Cortex of kidney (tissue), 1 donor: ENCODE results near the gene C2orf69.

Experiments used
- DNase-seq: peaks from one replicate; lab custom pipeline; 2025; lab: John Stamatoyannopoulos, UW

C2orf69 gene

DNA sequence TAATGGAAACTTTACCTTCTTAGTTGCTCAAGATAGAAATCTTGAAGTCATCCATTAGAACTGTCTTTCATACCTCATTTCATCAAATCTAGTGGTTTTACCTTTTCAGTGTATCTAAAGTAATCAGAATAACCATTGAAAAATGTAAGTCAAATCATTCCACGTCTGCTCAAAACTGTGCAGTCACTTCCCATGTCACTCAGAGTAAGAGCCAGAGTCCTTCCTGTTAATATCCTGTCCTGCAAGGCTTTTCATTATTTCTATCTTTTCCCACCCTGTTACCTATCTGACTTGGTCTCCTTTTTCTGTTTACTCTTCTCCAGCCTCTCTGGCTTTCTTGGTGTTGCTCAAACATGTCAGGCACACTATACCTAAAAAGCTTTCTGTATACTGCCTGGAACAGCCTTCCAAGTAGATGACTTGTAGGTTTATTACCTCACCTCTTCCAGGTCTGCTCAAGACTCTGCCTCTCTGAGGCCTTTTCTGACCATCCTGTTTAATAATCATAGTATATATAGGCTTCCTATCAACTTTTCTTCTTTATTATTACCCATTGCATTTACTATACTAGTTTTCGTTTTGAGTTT is 3.4 kb downstream of the C2orf69 start:
- no peak for DNase-seq

GRCh38 chr2:199916980-199917379 is 5.9 kb downstream of the C2orf69 start:
- DNase-seq: no peak

GRCh38 chr2:199922856-199923255 is 11.8 kb downstream of the C2orf69 start:
- DNase-seq: no peak

- DNase-seq: no peak
Measured at GRCh38 chr2:199923924-199924323, 12.8 kb downstream of the C2orf69 start.

GRCh38 chr2:199926806-199927205 is 15.7 kb downstream of the C2orf69 start:
- DNase-seq: no peak

DNA sequence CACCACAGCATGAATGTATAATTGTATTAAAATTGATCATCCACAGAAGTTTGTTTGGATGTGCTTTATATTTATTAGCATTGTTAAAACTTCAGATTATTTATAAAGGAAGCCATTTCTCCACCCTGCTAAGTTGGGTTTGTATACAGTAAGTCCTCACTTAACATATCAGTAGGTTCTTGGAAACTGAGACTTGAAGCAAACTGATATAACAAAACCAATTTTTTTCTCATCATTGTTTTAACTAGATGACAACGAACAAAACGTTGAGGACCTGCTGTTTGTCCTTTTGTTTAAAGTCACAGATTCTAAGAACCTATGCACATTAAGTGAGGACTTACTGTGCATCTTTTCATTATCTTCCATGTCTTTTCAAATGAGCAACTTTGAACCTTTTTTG is 17.1 kb downstream of the C2orf69 start:
- DNase-seq: no peak

DNA sequence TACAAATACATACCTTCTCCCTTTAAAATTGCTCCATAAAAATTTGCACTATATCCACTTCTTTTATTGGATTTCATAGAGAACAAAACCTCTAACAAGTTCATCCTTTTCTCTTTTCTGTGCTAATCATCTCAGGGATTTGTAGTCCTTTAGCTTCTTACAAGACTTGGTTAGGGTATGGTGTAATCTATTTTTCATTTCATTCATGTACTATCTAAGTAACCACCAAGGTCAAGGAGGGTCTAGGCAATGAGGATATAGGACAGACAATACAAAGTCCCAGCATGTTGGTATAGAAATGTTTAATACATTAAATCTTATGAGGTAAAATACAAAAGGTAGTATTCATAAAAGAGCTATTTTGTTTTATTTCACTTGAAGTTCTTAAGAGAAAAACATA is 17.5 kb downstream of the C2orf69 start:
- no peak for DNase-seq

GRCh38 chr2:199929262-199929661 is 18.2 kb downstream of the C2orf69 start:
- DNase-seq: no peak

DNA sequence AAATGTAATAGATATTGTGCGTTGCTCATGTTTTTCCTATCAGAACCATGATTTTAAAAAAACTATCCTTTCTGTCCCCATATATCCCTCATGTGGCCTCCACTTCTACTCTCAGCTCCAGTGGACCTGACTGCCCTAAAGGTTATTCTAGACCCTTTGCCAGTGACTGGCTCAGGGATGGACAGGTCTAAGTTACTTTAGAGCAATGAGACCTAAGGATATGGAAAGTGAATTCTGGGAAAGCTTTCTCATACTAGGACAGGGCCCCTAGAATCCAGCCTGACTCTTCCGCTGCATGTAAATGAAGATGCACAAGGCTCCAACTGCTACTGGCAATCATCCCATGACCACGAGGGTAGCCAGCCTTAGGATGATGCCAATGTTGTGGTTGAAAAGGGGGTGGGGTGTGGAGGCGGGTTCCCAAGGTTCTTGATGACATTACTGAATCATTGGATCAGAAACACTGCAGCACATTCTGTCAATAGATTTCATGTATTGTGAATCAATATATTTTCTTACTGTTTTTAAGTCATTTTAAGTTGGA is 21.3 kb downstream of the C2orf69 start:
- DNase-seq: no peak

- DNase-seq: no peak
Measured at GRCh38 chr2:199933466-199933865, 22.4 kb downstream of the C2orf69 start.

- DNase-seq: no peak
Measured at GRCh38 chr2:199936554-199936953, 25.5 kb downstream of the C2orf69 start.

GRCh38 chr2:199940373-199940772 is 29.3 kb downstream of the C2orf69 start:
- no peak for DNase-seq

DNA sequence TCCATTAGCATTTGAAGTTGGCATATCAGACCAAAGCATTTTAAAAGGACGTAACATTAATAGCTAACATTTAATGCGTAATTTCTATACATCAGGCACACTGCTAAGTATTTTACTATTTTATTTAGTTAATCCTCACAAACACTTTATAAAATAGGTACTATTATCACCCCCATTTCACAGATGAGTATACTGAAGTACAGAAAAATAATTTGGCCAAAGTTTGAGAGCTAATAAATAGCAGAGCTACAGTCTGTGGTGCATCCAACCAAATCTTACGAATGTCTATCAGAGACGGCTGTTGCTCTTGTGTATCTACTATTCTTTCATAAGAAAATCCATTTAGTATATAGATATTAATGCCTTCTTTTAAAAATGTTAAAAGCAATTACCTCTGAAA is 32.3 kb downstream of the C2orf69 start:
- DNase-seq: no peak

DNA sequence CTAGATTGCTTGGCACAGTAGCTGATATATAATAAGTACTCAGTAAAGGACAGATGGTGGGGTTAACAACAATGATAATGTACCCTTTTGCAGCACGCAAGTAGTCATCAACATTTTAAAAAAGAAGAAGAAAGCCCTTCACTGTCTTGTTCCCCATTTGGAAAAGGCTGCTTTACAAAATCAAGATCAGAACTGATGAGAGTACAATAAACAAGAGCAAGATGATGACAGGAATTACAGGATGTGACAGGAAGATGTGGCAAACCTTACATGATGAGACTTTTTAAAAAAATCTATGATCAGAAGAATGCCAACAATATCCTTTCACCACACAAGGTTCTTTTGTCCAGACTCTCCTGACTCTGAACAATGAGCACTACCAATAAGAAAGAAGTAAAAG is 35.1 kb downstream of the C2orf69 start:
- DNase-seq: no peak

GRCh38 chr2:199946836-199947235 is 35.7 kb downstream of the C2orf69 start:
- DNase-seq: no peak

- DNase-seq: no peak
Measured at GRCh38 chr2:199950396-199950795, 39.3 kb downstream of the C2orf69 start.

- DNase-seq: no peak
Measured at GRCh38 chr2:199951023-199951422, 39.9 kb downstream of the C2orf69 start.

DNA sequence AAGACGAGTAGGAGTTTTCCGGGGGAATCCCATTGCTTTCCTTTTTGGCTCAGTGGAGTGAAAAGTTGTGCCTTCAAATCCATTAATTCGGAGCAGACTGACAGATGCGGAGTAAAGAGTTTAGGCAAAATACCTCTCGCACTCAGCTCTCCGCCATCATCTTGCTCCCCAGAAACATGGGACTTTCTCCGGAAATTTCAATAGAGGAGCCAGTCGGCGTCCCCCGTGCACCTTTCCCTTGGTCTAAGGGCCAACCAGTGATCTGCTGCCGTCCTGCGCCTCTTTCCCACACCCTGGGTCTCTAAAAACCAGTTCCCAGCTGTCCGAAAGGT is 43.9 kb downstream of the C2orf69 start:
- DNase-seq: no peak

DNA sequence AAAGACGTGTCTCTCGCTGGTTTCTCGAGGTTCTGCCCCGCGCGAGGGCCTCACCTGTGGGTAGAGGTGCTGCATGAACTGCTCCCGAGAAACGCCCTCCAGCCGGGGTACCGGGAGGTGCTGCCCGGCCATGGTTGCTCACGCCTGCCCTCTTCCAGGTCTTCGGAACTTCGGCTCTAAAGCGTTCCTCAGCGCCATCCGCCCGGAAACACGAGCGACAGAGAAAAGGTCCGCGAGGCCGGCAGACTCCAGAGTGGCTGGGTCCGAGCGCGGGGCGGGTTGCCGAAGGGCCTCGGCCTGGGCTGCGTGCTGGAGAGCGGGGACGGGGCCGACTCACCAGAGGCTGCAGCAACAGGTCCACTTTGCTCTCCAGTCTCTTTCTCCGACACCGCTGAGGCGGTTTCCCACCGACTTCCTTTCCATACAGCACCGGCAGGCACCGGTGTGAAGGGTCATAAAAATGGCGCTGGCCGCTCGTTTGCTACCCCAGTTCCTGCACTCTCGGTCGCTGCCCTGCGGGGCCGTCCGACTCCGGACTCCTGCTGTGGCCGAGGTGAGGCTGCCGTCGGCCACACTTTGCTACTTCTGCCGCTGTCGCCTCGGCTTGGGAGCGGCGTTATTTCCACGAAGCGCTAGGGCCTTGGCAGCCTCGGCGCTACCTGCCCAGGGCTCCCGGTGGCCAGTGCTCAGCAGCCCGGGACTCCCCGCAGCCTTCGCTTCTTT is 44.4 kb downstream of the C2orf69 start, which contains the start of the genes MAIP1 and TYW5:
Gene MAIP1 (plus strand): TSS at position 244 of the 723 bp plus-strand sequence. CDS start 217 bp downstream, at position 461.
Gene TYW5 (minus strand): TSS at position 153 of the 723 bp plus-strand sequence. CDS start 21 bp downstream, at position 132.
- DNase-seq: peak; percentile 75

GRCh38 chr2:199956062-199956380 is 44.9 kb downstream of the C2orf69 start:
- no peak for DNase-seq

GRCh38 chr2:199958014-199958413 is 46.9 kb downstream of the C2orf69 start:
- no peak for DNase-seq

DNA sequence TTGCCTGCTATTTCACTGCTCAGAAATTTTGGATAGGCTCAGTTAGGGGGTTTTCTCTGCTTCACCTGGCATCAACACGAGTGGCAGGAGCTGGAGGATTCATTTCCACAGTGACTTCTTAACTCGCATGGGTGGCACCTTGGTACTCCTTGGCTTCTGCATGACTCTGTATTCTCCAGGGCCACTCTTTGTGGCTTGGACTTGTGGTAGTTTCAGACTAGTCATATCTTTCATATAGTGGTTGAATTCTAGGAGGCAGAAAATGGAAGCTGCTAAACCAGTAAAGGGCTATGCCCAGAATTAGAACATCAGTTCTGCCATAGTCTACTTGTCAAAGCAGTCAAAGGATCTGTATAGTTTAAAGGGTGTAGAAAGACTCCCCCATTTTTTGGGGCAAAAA is 51.1 kb downstream of the C2orf69 start:
- no peak for DNase-seq

GRCh38 chr2:199966405-199966804 is 55.3 kb downstream of the C2orf69 start:
- DNase-seq: no peak

DNA sequence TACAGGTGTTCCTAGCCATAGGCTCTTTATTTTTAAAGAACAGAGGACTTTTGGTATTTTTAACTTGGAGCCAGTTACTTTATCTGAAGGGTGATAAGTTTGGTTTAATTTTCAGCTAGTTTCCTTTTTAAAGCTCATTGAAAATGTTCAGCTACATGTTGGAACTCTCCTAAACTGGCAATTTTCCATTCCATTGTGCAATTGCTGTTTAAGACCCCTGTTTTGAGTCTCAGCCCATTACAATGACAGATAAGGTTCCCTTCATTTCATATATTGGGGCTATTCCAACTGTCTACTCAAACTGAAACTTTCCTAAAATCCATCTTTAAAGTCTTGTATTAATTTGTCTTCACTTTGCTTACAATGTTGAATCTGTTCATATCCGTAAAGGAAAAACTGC is 55.9 kb downstream of the C2orf69 start:
- no peak for DNase-seq
